ENCODE results near the gene NEK11. TPM values are rescaled to one million over a fixed set of nuclear protein-coding genes. Genes with fewer than 3 reads are reported as not detected.
"Not testable (repeated sequence)": the region's sequence is repeated elsewhere in the genome, so short reads cannot be mapped to it uniquely, and the experiment has no call there.

The NEK11 gene
- total and polyA plus RNA-seq, 2 experiments from 2014 or later: 3.5 to 13.7 TPM

- 90% methylated on average over 5 of the region's 5 CpGs for WGBS (ENCODE audit: low lambda C conversion rate, missing lambda C conversion rate)
- Histone ChIP-seq H3K4me2 (no peak overlapping the region), H3K4me1 (ENCODE audit: insufficient read depth) (no peaks in the 10 kb centered on the region), H3K36me3 (replicated peaks; ENCODE audit: insufficient read depth, low read depth) (no peaks in the 10 kb centered on the region), H3K4me3 (no peak overlapping the region), H3K9me3 (ENCODE audit: low read depth) (no peaks in the 10 kb centered on the region), H4K20me1 (ENCODE audit: insufficient read depth, poor library complexity, severe bottlenecking) (no peaks in the 10 kb centered on the region), H3K79me2 (no peaks in the 10 kb centered on the region), H2AFZ (no peak overlapping the region), H3K27me3 (no peaks in the 10 kb centered on the region), H3K27ac (no peak overlapping the region), H3K9me2 (replicated peaks; ENCODE audit: insufficient read depth) (no peaks in the 10 kb centered on the region)
- TF ChIP-seq EZH2phosphoT487 (IDR thresholded peaks at IDR 0.05; ENCODE audit: low read depth, severe bottlenecking, unreplicated experiment) (no peak), CTCF (IDR thresholded peaks at IDR 0.05; ENCODE audit: poor library complexity) (no peak), EZH2 (IDR thresholded peaks at IDR 0.05; ENCODE audit: borderline replicate concordance) (no peak)
- DNase-seq (ENCODE audit: low spot score): no peak
Measured at GRCh38 chr3:131036986-131037385, 10.3 kb downstream of the NEK11 start.

GRCh38 chr3:131038326-131038725 lies 11.6 kb downstream of the NEK11 start:
- no peak for DNase-seq (ENCODE audit: low spot score)
- H3K79me2 ChIP-seq: no peaks in the 10 kb centered on the region
- no peaks in the 10 kb centered on the region for H3K9me2 ChIP-seq (replicated peaks; ENCODE audit: insufficient read depth)
- no peaks in the 10 kb centered on the region for H3K9me3 ChIP-seq (ENCODE audit: low read depth)
- H3K4me3 ChIP-seq: no peak overlapping the region
- no peaks in the 10 kb centered on the region for H3K27me3 ChIP-seq
- WGBS (ENCODE audit: low lambda C conversion rate, missing lambda C conversion rate): 72% methylated on average over 2 of the region's 2 CpGs
- no peaks in the 10 kb centered on the region for H3K36me3 ChIP-seq (replicated peaks; ENCODE audit: insufficient read depth, low read depth)
- H3K4me2 ChIP-seq: no peak overlapping the region
- no peaks in the 10 kb centered on the region for H3K4me1 ChIP-seq (ENCODE audit: insufficient read depth)
- no peaks in the 10 kb centered on the region for H4K20me1 ChIP-seq (ENCODE audit: insufficient read depth, poor library complexity, severe bottlenecking)
- TF ChIP-seq EZH2phosphoT487 (IDR thresholded peaks at IDR 0.05; ENCODE audit: low read depth, severe bottlenecking, unreplicated experiment) (no peak), EZH2 (IDR thresholded peaks at IDR 0.05; ENCODE audit: borderline replicate concordance) (no peak), CTCF (IDR thresholded peaks at IDR 0.05; ENCODE audit: poor library complexity) (no peak)
- H2AFZ ChIP-seq: no peak overlapping the region
- no peak overlapping the region for H3K27ac ChIP-seq

GRCh38 chr3:131042271-131042985 lies 15.8 kb downstream of the NEK11 start:
- H3K27ac ChIP-seq; H3K36me3 ChIP-seq (replicated peaks; ENCODE audit: insufficient read depth, low read depth); H2AFZ ChIP-seq; H3K4me1 ChIP-seq (ENCODE audit: insufficient read depth); H3K9me2 ChIP-seq (replicated peaks; ENCODE audit: insufficient read depth); DNase-seq (ENCODE audit: low spot score); H3K79me2 ChIP-seq; H4K20me1 ChIP-seq (ENCODE audit: insufficient read depth, poor library complexity, severe bottlenecking); H3K4me3 ChIP-seq; H3K9me3 ChIP-seq (ENCODE audit: low read depth); H3K27me3 ChIP-seq; H3K4me2 ChIP-seq: not testable (repeated sequence)
- WGBS (ENCODE audit: low lambda C conversion rate, missing lambda C conversion rate): 65% methylated on average over 10 of the region's 10 CpGs

- H3K36me3 ChIP-seq (replicated peaks; ENCODE audit: insufficient read depth, low read depth): no peaks in the 10 kb centered on the region
- no peak for DNase-seq (ENCODE audit: low spot score)
- H3K4me3 ChIP-seq: no peak overlapping the region
- no peaks in the 10 kb centered on the region for H3K4me1 ChIP-seq (ENCODE audit: insufficient read depth)
- no peaks in the 10 kb centered on the region for H4K20me1 ChIP-seq (ENCODE audit: insufficient read depth, poor library complexity, severe bottlenecking)
- no peak overlapping the region for H3K4me2 ChIP-seq
- 97% methylated on average over 2 of the region's 2 CpGs for WGBS (ENCODE audit: low lambda C conversion rate, missing lambda C conversion rate)
- TF ChIP-seq EZH2phosphoT487 (IDR thresholded peaks at IDR 0.05; ENCODE audit: low read depth, severe bottlenecking, unreplicated experiment) (no peak), CTCF (IDR thresholded peaks at IDR 0.05; ENCODE audit: poor library complexity) (no peak), EZH2 (IDR thresholded peaks at IDR 0.05; ENCODE audit: borderline replicate concordance) (no peak)
- no peak overlapping the region for H2AFZ ChIP-seq
- H3K27ac ChIP-seq: no peak overlapping the region
- no peaks in the 10 kb centered on the region for H3K27me3 ChIP-seq
- no peaks in the 10 kb centered on the region for H3K79me2 ChIP-seq
- H3K9me3 ChIP-seq (ENCODE audit: low read depth): no peaks in the 10 kb centered on the region
- H3K9me2 ChIP-seq (replicated peaks; ENCODE audit: insufficient read depth): no peaks in the 10 kb centered on the region
Measured at GRCh38 chr3:131047582-131047981, 20.9 kb downstream of the NEK11 start.
